GM19240 (cell line): ENCODE results near the gene GAL.

Source experiments
- DNase-seq: peaks from one replicate; pipeline ENCODE4 v3.0.0; 2011; ENCODE audit warnings: low spot score; ENCODE audit not compliant: insufficient read length

GAL gene

GRCh38 chr11:68680541-68681231 lies 3.7 kb upstream of the GAL start:
- DNase-seq, result no peak

GRCh38 chr11:68682531-68682961 lies 1.8 kb upstream of the GAL start:
- no peak for DNase-seq

GRCh38 chr11:68683121-68683520 lies 1.2 kb upstream of the GAL start:
- no peak for DNase-seq

GRCh38 chr11:68683536-68684384 lies 584 bp upstream of the GAL start:
- no peak for DNase-seq

GRCh38 chr11:68685656-68686380 lies 1.5 kb downstream of the GAL start:
- DNase-seq, result no peak

- DNase-seq, result no peak
Measured at GRCh38 chr11:68686486-68686885, 2.1 kb downstream of the GAL start.

- no peak for DNase-seq
Measured at GRCh38 chr11:68687311-68687710, 3.0 kb downstream of the GAL start.

GRCh38 chr11:68687986-68688385 lies 3.6 kb downstream of the GAL start:
- DNase-seq, result no peak

GRCh38 chr11:68688881-68689280 lies 4.5 kb downstream of the GAL start:
- no peak for DNase-seq

- no peak for DNase-seq
Measured at GRCh38 chr11:68689737-68690625, 5.6 kb downstream of the GAL start.

- DNase-seq, result no peak
Measured at GRCh38 chr11:68690671-68691401, 6.5 kb downstream of the GAL start.

GRCh38 chr11:68691402-68691784 lies 7.0 kb downstream of the GAL start:
- DNase-seq, result no peak

GRCh38 chr11:68692115-68692514 lies 7.8 kb downstream of the GAL start:
- DNase-seq, result no peak

GRCh38 chr11:68692871-68693483 lies 8.6 kb downstream of the GAL start:
- DNase-seq, result no peak

GRCh38 chr11:68693484-68693882 lies 9.1 kb downstream of the GAL start:
- DNase-seq, result no peak

GRCh38 chr11:68694431-68695297 lies 10.3 kb downstream of the GAL start:
- no peak for DNase-seq

GRCh38 chr11:68695531-68695930 lies 11.2 kb downstream of the GAL start:
- no peak for DNase-seq

- no peak for DNase-seq
Measured at GRCh38 chr11:68698993-68699392, 14.6 kb downstream of the GAL start.

- no peak for DNase-seq
Measured at GRCh38 chr11:68704887-68705286, 20.5 kb downstream of the GAL start.
